HG02870 (cell line): ENCODE data around the gene PTPA.

ENCODE experiments used
- ATAC-seq: cut with Tn5 transposase; IDR thresholded peaks from one replicate; pipeline ENCODE4 v1.9.1; 2021; ENCODE audit warnings: mild to moderate bottlenecking, moderate library complexity; ENCODE audit not compliant: unreplicated experiment

Gene PTPA

DNA sequence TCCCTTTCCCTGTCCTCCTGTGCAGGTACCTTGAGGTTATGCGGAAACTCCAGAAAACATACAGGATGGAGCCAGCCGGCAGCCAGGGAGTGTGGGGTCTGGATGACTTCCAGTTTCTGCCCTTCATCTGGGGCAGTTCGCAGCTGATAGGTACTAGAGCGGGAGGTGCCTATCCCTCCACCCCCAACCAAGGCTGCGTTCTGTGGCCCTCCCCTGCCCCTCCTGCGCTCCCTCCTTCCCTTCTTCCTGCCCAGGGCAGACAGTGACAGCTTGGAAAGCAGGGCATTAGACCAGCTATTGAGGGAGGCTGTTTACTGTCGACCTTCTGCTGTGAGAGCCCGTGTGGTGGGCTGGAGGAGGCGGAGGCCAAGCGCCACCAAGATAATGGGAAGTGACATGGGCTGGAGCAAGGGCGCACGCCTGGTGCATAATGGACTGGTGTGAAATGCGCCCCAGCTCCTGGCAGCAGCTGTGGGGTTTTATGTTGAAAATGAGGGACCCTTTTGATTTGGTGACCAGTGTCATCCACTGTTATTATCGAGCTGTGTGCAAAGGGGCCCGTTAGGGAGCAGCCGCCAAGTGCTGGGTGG, 25.3 kb downstream of the PTPA start:
- no peak for ATAC-seq

DNA sequence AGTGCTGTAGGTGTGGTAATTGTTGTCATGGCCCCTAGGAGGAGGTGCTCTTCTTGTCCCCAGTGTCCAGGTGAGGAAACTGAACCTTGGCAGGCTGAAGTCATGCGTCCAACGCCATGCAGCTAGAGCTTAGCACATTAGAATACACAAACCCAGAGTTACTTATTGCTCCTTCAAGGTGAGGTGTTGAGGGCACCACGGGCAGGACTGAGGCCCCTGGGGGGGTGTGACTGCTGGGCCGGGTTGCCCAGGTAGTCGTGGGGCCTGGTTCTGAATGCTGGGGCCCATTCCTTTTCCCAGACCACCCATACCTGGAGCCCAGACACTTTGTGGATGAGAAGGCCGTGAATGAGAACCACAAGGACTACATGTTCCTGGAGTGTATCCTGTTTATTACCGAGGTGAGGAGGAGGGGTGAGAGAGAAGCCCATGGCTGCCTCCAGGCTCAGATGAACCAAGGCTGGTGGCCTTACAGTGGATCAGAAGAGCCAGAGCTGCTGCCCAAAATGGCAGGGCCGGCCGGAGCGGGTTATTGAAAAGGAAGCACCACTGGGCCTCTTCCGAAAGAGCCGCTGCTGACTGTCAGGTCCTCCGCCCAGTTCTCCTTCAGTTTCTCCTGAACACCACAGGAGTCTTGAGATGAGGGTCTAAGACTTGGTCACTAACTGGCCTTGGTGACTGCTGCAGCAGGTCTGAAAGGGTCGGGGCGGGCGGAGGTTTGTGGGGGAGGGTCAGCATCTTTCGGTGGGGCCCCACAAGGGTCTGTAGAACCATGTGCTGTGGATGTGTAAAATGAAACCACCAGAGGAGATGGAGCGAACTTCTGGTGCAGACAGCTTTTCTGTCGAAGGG, 26.3 kb downstream of the PTPA start:
- no peak for ATAC-seq

DNA sequence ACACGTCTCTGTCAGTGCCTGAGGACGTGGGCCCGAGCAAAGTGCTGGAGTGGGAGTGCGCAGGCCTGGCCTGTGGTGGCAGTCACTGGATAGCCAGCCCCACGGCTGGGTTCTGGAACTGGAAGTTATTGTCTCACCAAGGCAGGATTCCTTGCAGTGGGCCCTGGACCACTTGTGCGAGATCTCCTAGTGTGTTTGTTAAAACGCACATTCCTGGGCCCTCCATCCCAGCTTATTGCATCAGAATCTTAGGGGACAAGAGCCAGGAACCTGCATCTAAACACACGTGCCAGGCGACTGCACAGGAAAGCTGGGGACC, 26.9 kb downstream of the PTPA start:
- ATAC-seq = no peak

DNA sequence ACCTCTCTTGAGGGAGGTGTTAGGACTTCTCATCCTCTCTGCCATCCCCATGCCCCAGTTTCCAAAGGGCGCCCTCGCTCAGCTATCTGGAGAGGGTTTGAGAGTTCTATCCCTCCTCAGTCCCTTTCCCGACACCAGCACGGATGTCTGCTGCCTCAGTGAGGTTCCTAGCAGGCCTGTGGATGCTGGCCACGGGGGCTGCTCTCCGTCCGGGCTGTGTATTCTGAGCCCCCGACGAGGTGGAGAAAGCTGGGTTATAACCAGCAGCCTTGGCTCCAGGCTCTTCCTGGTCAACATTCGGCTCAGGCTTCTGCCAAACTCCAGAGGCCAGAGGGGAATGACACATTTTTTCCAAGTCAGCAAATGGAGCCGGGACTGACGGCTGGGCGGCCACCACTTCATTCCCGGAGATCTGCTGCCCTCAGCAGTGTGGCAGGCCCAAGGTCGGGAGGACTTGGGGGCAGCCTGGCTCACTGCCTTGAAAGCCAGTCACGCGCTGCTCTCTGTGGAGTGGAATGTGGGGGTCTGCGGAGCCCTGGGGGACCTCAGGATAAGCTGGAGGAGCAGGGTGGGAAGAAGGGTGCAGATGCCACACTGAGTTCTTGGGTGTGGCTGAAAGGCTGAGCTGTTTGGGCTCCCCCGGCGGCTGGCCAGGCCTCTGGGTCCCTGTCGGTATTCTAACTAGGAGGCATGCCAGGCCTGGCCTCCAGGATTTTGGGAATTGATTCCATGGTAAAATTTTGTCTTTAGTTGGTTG, 27.4 kb downstream of the PTPA start:
- ATAC-seq = no peak

DNA sequence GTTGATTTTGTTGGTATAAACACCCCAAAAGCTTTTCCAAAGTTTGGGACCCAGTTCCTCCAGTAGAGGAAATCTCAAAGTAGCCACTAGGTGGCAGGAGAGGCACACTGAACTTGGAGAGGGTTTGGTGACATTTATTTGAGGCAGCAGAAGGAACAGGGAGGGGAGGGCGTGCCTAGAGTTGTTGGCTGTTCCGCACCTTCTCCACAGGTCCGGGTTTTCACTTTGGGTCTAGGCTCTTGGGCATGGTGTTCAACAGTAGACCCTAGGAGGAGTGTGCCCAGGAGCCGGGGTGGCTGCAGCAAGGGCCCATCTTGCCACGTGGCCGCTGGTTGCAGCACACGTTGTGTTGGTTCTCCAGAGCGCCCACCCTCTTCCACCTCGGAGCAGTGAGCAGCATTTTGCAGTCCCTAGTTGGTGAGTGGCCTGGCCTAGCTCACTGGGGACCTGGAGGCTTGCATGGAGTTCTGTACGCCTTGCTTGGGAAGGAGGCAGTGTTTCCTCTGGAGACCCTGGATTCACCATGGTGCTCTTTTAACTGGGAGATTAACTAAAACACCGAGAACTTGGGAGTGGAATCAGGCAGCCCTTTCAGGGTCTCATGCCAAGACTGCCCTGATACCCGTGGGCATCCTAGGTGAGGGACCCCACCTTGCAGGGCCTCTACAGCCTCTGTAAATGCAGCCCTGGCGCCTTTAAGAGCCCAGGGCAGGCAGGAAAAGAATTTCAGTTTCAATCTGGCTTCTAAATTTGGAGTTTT, 28.2 kb downstream of the PTPA start:
- ATAC-seq = peak; percentile 13

DNA sequence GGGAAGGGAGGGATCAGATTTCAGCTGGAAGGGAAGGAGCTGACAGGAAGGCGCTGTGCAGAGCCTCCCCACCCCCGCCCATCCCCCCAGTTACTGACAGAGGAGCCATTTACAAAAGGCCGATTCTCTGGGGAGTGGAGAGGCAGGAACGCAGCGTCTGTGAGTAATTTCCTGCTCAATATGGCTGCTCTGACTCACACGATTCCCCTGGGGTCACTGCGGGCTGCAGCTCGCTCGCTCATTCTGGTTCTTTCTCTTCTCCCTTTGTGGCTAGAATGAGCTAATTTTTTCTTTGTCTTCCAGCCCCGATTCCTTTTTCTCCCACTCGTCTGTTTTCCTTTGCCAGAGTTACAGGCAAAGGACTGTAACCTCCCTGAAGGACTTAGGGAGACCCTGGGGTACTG, 28.8 kb downstream of the PTPA start:
- peak; percentile 58 for ATAC-seq

DNA sequence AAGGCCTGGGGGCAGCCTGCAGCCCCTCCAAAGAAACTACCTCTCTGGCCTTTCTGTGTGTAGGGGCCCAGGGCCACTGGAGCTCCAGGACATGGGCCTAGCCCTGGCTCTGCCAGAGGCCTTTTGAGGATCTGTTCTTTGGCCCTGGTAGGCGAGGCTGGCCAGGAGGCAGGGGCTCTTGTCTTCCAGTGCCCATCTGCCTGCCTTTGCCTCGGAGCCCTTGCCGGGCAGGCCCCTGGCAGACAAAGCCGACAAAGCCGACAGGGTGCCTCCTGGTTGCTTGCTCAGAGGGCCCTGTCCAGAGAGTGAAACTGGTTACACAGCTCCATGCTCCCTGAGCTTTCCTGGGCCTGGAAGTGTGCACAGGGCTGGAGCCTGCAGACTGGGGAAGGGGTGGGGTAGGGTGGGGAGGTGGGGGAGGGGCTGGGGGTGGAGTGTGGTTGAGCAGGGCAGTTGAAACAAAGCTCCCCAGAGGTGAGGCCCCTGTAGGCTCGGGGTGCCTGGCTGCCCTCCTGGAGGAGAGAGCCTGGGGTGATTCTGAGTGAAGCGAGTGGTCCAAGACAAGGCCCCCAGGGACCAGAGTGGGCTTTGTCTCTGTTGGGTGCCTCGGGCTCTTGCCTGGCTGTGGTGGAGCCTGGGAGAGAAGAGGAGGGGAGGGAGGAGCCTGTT, 29.3 kb downstream of the PTPA start:
- peak; percentile 10 for ATAC-seq

DNA sequence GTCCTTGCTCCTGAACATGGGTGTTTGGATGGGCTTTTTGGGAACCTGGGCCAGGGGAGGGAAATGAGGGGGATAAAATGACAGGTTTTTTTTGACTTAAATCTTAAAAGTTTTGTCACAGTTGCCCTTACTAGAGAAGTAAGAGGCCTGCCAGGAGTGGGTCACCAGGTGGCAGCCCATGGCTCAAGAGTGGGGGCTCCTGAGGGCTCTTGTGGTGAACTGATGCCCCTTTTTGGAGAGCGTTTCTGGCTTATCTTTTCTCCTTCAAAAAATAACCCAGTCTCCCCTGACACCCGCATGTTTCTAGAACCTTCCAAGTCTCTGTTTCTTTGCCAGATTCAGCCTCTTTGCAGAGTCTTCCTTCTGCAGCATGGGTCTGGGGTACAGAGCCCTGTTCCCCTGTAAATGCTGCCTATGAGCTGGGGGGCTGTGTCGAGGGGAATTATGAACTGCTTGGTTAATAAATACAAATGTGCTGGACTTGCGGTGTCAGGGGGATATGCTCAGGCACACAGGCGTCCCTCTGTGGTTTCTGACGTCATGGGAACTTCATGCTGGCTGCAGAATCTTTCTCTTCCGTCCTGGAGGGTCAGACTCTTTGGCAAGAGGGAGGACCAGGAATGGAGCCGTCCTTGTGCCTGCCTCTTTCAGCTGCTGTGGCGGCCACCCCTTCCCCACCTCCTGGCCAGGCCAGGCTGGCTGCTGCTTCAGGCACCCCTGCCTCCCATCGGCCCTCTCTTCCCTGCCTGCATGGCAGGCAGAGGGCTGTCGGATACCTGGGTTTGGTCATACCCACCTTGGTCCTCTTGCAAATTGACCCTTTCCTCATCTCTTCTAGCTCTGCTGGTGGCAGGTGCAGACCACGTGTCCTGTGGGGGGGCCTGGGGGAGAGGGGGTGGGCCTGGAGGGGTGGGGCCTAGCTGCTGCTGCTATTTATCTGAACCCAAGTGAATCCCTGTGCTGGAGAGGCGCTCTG, 30.1 kb downstream of the PTPA start:
- no peak for ATAC-seq

DNA sequence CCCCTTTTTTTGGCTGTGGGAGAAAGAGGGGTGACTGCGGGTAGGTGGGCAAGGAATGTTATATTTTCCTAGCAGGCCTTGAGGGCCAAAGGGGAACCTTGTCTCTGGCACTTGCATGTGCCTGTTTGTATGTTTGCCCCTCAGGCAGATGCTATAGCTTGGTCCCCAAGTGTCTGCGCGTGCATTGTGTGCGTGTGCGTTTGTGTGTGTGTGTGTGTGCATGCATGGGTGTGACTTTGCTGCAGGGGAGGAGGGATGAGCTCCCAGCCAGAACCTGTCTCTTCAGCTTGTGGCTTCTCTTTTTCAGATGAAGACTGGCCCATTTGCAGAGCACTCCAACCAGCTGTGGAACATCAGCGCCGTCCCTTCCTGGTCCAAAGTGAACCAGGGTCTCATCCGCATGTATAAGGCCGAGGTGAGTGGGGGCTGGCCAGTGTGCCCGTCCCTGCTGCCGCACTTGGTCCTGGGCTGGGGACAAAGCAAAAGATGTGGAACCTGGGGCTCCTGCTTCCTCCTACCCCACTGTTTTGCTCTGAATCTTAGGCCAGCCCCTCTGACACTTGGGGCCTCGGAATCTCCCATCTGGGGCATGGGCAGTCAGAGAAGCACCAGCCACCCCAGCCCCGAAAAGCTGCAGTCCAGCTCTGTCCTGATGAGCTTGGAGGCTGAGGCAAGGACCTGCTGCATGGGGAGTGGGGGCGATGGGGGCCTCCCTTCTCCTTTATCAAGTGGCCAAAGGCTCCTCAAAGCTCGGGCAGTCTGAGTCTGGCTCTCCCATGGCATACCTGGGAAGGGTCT, 31.1 kb downstream of the PTPA start:
- no peak for ATAC-seq

DNA sequence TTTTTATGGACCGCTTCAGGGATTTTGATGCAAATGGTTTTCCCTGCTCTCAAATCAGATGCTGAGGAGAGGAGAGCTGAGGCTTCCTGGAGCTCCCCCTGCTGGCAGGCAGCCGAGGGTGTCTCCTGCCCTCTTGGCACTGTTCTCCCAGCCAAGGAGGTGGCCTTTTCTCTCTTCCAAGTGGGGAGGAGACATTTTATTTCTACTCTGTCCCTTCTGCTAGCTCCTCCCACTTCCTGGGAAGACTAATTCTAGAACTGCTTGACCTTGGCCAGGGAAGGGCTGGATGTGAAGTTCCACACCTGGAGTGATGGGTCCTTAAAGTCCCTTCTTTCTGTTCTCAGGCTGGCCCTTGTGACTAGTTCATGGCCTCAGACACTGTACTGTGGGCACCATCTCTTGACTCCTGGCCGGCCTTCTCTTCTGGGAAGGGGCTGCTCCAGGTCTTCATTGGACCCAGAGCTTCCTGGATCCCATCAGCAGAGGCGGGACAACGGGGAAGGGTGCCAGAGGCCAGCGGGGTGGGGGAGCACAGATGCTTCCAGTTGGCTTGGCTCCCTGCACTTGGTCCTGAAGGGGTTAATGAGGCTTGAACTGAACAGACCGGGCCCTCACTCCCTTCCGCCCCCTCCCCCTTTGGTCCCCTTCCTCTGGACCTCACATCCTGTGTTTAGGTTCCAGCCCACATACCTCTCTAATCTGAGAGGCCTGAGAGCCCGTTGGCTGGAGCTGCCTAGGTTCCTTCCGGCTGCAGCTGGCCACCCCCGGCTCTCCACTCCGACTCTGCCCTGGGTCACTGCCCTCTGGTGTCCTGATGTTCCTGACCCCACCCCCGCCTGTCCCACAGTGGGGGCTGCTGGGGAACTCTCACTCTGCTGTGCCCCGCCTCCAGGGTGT, 32.1 kb downstream of the PTPA start:
- ATAC-seq = no peak

DNA sequence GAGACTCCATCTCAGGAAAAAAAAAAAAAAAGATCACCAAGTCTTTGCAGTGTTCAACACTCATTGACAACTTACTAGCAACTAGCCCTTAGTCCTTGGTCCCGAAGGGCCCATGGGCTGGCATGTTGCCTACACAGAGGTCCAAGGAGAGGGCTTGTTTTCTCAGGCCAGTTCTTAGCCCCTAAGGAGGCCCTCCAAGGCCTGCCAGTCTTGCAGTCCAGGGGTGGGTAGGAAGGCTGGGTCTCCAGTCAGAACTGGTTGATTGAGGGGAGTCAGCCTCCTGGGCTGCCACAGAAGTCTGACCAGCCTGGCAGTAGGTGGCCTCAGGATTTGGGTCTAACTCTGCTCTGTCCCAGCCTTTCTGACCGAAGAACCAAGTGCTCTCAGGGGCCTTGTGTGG, 34.1 kb downstream of the PTPA start:
- ATAC-seq = no peak

DNA sequence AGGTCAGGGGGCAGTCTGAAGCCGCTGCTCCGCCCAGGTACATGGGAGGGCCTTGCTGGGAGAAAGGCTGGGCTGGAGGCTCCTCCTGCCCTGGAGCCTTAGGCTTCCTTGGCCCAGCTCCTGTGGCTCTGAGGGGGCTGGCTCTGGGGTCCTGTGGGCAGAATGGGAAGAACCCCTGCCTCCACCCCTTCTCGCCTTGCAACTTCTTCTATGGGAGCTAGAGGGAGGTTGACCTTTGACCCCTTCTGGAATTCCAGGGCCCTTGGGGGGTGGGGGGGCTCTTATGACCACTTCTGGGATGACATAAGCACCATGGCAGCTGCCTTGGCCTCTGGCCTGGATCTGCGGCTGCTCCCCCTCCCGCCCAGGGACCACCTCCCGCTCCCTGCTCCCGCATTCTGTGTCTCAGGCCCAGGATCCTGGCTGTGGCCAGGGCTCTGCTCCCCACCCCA, 34.7 kb downstream of the PTPA start:
- ATAC-seq = no peak

DNA sequence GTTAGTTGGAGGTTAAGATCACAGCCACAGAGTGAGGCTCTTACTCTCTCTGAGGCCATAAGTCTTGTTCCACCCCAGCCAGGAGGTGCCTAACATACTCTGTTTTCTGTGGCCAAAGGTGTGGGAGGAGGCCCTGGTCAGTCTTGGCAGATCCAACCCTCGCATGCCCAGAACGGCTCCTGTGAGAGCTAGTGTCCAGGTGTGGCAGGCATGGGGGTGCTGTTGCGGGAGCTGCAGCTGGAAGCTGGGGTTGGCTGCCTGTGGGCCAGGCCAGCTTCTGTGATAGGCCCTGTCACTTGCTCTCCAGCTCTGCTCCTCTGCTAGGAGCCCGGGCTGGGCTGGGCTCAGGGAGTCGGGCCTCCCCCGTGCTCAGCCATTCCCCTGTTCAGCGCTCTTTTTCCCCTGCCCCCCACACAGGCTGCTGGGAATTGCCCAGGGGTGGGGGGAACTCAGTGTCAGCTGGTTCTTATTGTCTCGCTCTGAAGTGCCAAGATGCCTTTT, 35.3 kb downstream of the PTPA start:
- ATAC-seq = no peak

DNA sequence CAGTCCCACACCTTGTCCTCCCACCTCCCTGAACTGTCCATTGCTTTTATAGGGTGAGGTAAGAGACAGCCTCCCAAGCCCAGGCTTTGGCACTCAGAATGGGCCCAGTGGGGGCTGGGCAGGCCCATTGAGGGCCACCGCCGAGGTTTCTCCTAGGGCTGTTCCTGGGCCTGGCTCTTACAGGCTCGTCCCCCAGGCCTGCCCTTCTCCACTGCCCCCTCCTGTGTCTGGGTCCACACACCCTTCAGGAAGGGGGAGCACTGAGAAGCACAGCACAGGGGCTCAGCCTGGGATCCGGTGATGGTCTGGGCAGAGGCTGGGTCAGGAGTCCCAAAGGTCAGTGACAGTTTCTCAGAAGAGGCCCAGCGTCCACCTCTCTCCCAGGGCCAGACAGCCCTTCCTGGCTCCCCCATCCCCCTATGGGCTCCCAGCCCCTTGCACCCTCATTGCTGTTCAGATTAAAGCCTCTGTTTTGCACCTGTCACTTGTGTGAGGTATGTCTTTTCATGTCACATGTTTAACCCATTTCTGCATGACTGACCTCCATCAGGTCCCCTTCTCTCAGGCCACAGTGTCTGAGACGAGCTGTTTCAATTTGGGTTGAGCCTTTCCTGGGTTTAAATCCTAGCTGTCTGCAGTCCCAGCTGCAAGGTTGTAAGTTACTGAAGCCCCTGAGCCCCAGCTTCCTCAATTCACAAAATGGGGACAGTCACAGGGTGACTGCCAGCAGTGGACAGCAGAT, 37.4 kb downstream of the PTPA start:
- ATAC-seq = no peak

DNA sequence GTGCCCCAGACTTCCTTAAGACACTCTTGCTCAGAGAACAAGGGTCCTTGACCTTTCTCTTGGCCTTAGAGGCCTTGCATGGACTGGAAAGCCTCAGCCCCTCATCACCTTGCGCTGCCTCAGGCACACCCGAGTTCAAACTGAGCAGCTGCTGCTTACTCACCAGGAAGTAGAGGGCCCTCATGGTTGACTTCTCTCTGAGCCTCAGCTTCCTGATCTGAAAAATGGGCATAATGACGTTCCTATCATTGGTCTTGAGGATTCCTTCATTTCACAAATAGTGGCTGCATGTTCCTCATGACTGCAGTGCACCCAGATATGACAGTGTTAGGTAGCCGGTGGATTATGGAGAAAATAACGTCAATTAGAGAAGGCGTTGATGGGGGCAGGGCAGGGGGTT, 38.2 kb downstream of the PTPA start:
- no peak for ATAC-seq

DNA sequence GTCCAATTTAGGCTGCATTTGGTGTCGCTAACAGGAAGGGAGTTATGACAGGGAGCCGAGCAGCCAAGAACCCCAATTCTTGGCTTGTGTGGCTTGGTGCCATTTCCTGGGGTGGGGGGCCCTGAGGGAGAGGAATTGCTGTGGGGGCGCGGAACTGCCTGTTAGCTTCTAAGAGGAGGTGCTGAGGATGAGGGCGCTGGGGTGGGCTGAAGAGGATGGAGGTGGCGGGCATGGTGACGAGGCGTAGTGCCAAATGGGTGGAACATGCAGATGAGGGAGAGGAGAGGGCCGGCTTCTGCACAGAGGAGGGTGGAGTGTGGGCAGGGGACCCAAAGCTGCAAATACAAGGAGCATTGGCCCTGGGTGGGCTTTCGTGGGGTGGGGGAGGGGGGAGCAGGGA, 38.9 kb downstream of the PTPA start:
- no peak for ATAC-seq

DNA sequence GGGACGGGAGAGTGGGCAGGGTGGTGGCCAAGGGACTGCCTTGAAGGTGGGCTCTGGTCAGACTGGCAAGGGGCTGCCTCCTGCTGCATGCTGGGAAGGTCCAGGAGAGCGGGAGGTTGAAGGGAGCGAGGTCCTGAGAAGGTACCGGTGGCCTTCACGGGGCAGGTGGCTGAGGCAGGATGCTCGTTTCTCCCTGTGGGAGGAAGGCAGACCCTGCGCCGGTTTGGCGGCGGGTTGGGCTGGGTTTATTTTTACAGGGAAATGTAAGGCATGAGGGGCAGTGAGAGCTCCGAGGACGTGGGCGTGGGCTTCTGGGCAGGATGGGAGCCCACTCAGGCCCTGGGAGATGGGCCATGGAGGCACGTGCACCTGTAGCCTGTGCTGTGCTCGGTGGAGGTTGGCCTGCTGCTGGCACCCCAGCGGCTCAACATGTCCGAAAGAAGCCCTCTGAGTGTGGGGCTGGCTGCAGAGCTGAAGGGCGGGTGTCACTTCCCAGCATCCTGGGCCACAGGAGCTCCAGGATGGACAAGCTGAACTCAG, 39.5 kb downstream of the PTPA start:
- ATAC-seq = no peak
